GM23338 (cell line): ENCODE measurements around the gene RCE1. TPM values are rescaled to one million over a fixed set of nuclear protein-coding genes. Genes with fewer than 3 reads are reported as not detected.

Experiments
- ATAC-seq: fragments of 200-7000 bp; cut with Tn5 transposase; 3 replicates; pipeline ENCODE4 v1.9.1; 2020
- DNase-seq: peaks from one replicate; pipeline ENCODE4 v3.0.0-alpha.2; 2015; ENCODE audit warnings: low spot score
- H2AFZ ChIP-seq: fragments of 200-600 bp; sonication (generic); 2 replicates; pipeline ENCODE4 v1.8.0; 2016; ENCODE audit warnings: antibody characterized with exemption, mild to moderate bottlenecking, moderate library complexity
- H3F3A ChIP-seq: fragments of 200-600 bp; sonication (generic); replicated peaks from 2 replicates; pipeline ENCODE4 v1.8.0; 2017; ENCODE audit warnings: antibody characterized with exemption, mixed run types, low read depth
- H3K27ac ChIP-seq: fragments of 200-600 bp; sonication (generic); 2 replicates; pipeline ENCODE4 v1.6.1; 2016; ENCODE audit warnings: low read depth
- H3K27me3 ChIP-seq: fragments of 200-600 bp; sonication (generic); 2 replicates; pipeline ENCODE4 v1.8.0; 2016; ENCODE audit warnings: mild to moderate bottlenecking, mixed run types, moderate library complexity; ENCODE audit not compliant: insufficient read depth
- H3K36me3 ChIP-seq: fragments of 200-600 bp; sonication (generic); 2 replicates; pipeline ENCODE4 v1.8.0; 2016; ENCODE audit warnings: mild to moderate bottlenecking; ENCODE audit not compliant: insufficient read depth
- H3K4me1 ChIP-seq: fragments of 200-600 bp; sonication (generic); 2 replicates; pipeline ENCODE4 v1.8.0; 2016; ENCODE audit warnings: mild to moderate bottlenecking, moderate library complexity; ENCODE audit not compliant: insufficient read depth
- H3K4me2 ChIP-seq: fragments of 200-600 bp; sonication (generic); 2 replicates; pipeline ENCODE4 v1.7.1; 2017; ENCODE audit warnings: mixed run types
- H3K4me3 ChIP-seq: fragments of 200-600 bp; sonication (generic); 2 replicates; pipeline ENCODE4 v1.6.1; 2016; ENCODE audit warnings: mixed run types
- H3K79me2 ChIP-seq: fragments of 200-600 bp; sonication (generic); replicated peaks from 2 replicates; pipeline ENCODE4 v1.8.0; 2017; ENCODE audit warnings: mild to moderate bottlenecking; ENCODE audit not compliant: insufficient read depth
- H3K9me2 ChIP-seq: fragments of 200-600 bp; sonication (generic); 2 replicates; pipeline ENCODE4 v1.8.0; 2017; ENCODE audit not compliant: insufficient read depth
- H4K20me1 ChIP-seq: fragments of 200-600 bp; sonication (generic); replicated peaks from 2 replicates; pipeline ENCODE4 v1.8.0; 2017; ENCODE audit warnings: mild to moderate bottlenecking; ENCODE audit not compliant: insufficient read depth
- H3K27ac Mint-ChIP-seq: 2 replicates; pipeline ENCODE4 v1.8.0; 2020; ENCODE audit warnings: inconsistent platforms, mild to moderate bottlenecking, moderate library complexity, mixed read lengths
- H3K27me3 Mint-ChIP-seq: 3 replicates; pipeline ENCODE4 v1.8.0; 2022; ENCODE audit warnings: low read depth, mild to moderate bottlenecking, moderate library complexity, mixed read lengths, inconsistent platforms; ENCODE audit not compliant: insufficient read depth, poor library complexity
- H3K36me3 Mint-ChIP-seq: 3 replicates; pipeline ENCODE4 v1.8.0; 2021; ENCODE audit warnings: low read depth, mild to moderate bottlenecking, inconsistent platforms, moderate library complexity, mixed read lengths
- H3K4me1 Mint-ChIP-seq: 3 replicates; pipeline ENCODE4 v1.8.0; 2020; ENCODE audit warnings: mild to moderate bottlenecking, inconsistent platforms, mixed read lengths
- H3K4me3 Mint-ChIP-seq: 3 replicates; pipeline ENCODE4 v1.8.0; 2021; ENCODE audit warnings: moderate library complexity, mild to moderate bottlenecking, inconsistent platforms, mixed read lengths
- H3K9me3 Mint-ChIP-seq: 3 replicates; pipeline ENCODE4 v1.8.0; 2020; ENCODE audit warnings: moderate library complexity, mild to moderate bottlenecking, inconsistent platforms, mixed read lengths
- CREB1 ChIP-seq: fragments of 250-450 bp; sonication (Bioruptor Pico); IDR thresholded peaks from 2 replicates; pipeline ENCODE4 v1.5.0; 2020; ENCODE audit warnings: low read depth, mild to moderate bottlenecking, moderate library complexity
- CTCF ChIP-seq, 2 experiments: fragments of 200-600 bp in 1 of 2; sonication (generic) in 1 of 2; conservative IDR thresholded peaks; 2 replicates each; pipeline versions ENCODE4 v1.5.1 to v1.6.1; 2016 to 2017; ENCODE audit warnings: antibody characterized with exemption in 2 of 2, low read depth in 2 of 2, mild to moderate bottlenecking in 2 of 2, moderate library complexity in 1 of 2
- ETS1 ChIP-seq: IDR thresholded peaks from 2 replicates; pipeline ENCODE4 v1.6.1; 2016; ENCODE audit warnings: antibody characterized with exemption
- EZH2 ChIP-seq: fragments of 200-600 bp; sonication (generic); IDR thresholded peaks from one replicate; pipeline ENCODE4 v1.8.0; 2017; ENCODE audit warnings: antibody characterized with exemption, mild to moderate bottlenecking, low read depth; ENCODE audit not compliant: unreplicated experiment
- EZH2phosphoT487 ChIP-seq: fragments of 200-600 bp; sonication (generic); IDR thresholded peaks from one replicate; pipeline ENCODE4 v1.8.1; 2018; ENCODE audit warnings: antibody characterized with exemption; ENCODE audit not compliant: unreplicated experiment
- JUNB ChIP-seq: IDR thresholded peaks from one replicate; pipeline ENCODE4 v1.6.1; 2016; ENCODE audit warnings: antibody characterized with exemption; ENCODE audit not compliant: unreplicated experiment
- NANOG ChIP-seq: IDR thresholded peaks from 2 replicates; pipeline ENCODE4 v1.6.1; 2016; ENCODE audit warnings: antibody characterized with exemption, borderline replicate concordance
- POLR2AphosphoS5 ChIP-seq: IDR thresholded peaks from 2 replicates; pipeline ENCODE4 v1.6.1; 2016; ENCODE audit warnings: antibody characterized with exemption, low read depth
- REST ChIP-seq: IDR thresholded peaks from one replicate; pipeline ENCODE4 v1.6.1; 2018; ENCODE audit warnings: antibody characterized with exemption; ENCODE audit not compliant: unreplicated experiment
- STAT1 ChIP-seq: IDR thresholded peaks from one replicate; pipeline ENCODE4 v1.6.1; 2016; ENCODE audit warnings: antibody characterized with exemption; ENCODE audit not compliant: unreplicated experiment
- ZNF114 ChIP-seq: fragments of 250-450 bp; sonication (Bioruptor Pico); IDR thresholded peaks from 2 replicates; pipeline ENCODE4 v1.5.0; 2020; ENCODE audit warnings: mild to moderate bottlenecking, moderate library complexity
- ZNF331 ChIP-seq: fragments of 250-450 bp; sonication (Bioruptor Pico); IDR thresholded peaks from 2 replicates; pipeline ENCODE4 v1.5.0; 2020; ENCODE audit warnings: low read depth, mild to moderate bottlenecking, moderate library complexity
- ZNF462 ChIP-seq: fragments of 250-450 bp; sonication (Bioruptor Pico); IDR thresholded peaks from 2 replicates; pipeline ENCODE4 v1.5.0; 2020; ENCODE audit warnings: mild to moderate bottlenecking, moderate library complexity
- polyA plus RNA-seq: library from polyadenylated mRNA; unstranded; fragments of >200 nt; fragmentation: Nextera tagmentation; extraction: Ambion mirVana; gene quantifications from 2 replicates; pipeline ENCODE4 v1.2.1, GENCODE V29; 2016
- total RNA-seq: library from RNA; depleted of rRNA; stranded (reverse); fragments of >200 nt; shearing (Covaris generic); gene quantifications from 2 replicates; pipeline ENCODE4 v1.2.3, GENCODE V29; 2014

RCE1 gene
- total and polyA plus RNA-seq, 2 experiments from 2014 or later = 27.8 to 55.1 TPM

- H3K27ac ChIP-seq = no peak overlapping the region
- Mint-ChIP-seq H3K9me3 (no peaks in the 10 kb centered on the region), H3K4me3 (no peak overlapping the region), H3K36me3 (peaks cover 16% of the 10 kb centered on the region), H3K27me3 (peaks cover 16% of the 10 kb centered on the region), H3K4me1 (peaks cover 10% of the 10 kb centered on the region), H3K27ac (no peak overlapping the region)
- H3K27me3 ChIP-seq = no peaks in the 10 kb centered on the region
- peaks cover 2% of the 10 kb centered on the region; the same call in 1 of the 2 replicates for H4K20me1 ChIP-seq
- TF ChIP-seq POLR2AphosphoS5 (no peak), JUNB (no peak), REST (no peak), CREB1 (CRISPR knock-in tag) (no peak), EZH2 (no peak), ZNF331 (CRISPR knock-in tag) (no peak), NANOG (no peak), EZH2phosphoT487 (no peak), CTCF (conservative IDR thresholded peaks at IDR 0.05; ENCODE audit: low read depth in 2 of 2) (no peak), ZNF462 (CRISPR knock-in tag) (no peak), STAT1 (no peak), ETS1 (no peak), ZNF114 (CRISPR knock-in tag) (no peak)
- H3K4me3 ChIP-seq = no peak overlapping the region
- H3K4me2 ChIP-seq = no peak overlapping the region
- peaks cover 4% of the 10 kb centered on the region for H3K79me2 ChIP-seq
- ATAC-seq (no peak), DNase-seq (no peak)
- no peaks in the 10 kb centered on the region for H3K4me1 ChIP-seq
- no peaks in the 10 kb centered on the region for H3K9me2 ChIP-seq
- H3F3A ChIP-seq = no peaks in the 10 kb centered on the region; the same call in 1 of the 2 replicates
- no peaks in the 10 kb centered on the region for H3K36me3 ChIP-seq
- H2AFZ ChIP-seq = no peak overlapping the region
Measured at GRCh38 chr11:66849501-66850234, 6.4 kb downstream of the RCE1 start.
